ENCODE measurements around the gene ENO3.

ENO3 gene

GRCh38 chr17:4947010-4947410 lies 3.9 kb upstream of the ENO3 start:
- in situ Hi-C loops (cut with HindIII; ENCODE audit: low pct_ligation_motif_present, low pct_unique_long_range_greater_than_20kb, low sequenced_read_pairs), result no loop called here
- DNase-seq, result no peak

- in situ Hi-C loops (cut with HindIII; ENCODE audit: low pct_ligation_motif_present, low pct_unique_long_range_greater_than_20kb, low sequenced_read_pairs), result no loop called here
These were observed 3.3 kb upstream of the ENO3 start for GRCh38 chr17:4947411-4948165.

GRCh38 chr17:4948166-4948930 lies 2.6 kb upstream of the ENO3 start, which contains the start of gene PFN1:
PFN1 (minus strand) TSS chr17:4948530; CDS start chr17:4948394, 136 bp downstream.
- in situ Hi-C loops (cut with HindIII; ENCODE audit: low pct_ligation_motif_present, low pct_unique_long_range_greater_than_20kb, low sequenced_read_pairs), result no loop called here
- peak; percentile 90 for DNase-seq

More at GRCh38 chr17:4947411-4948165, 3.3 kb upstream of the ENO3 start:
- DNase-seq, result peak; percentile 61

GRCh38 chr17:4948931-4949320 lies 2.0 kb upstream of the ENO3 start:
- peak; percentile 93 for DNase-seq
- in situ Hi-C loops (cut with HindIII; ENCODE audit: low pct_ligation_motif_present, low pct_unique_long_range_greater_than_20kb, low sequenced_read_pairs), result no loop called here

- in situ Hi-C loops (cut with HindIII; ENCODE audit: low pct_ligation_motif_present, low pct_unique_long_range_greater_than_20kb, low sequenced_read_pairs), result no loop called here
- peak; percentile 85 for DNase-seq
These were observed 1.4 kb upstream of the ENO3 start for GRCh38 chr17:4949321-4950074.

- DNase-seq, result no peak
- in situ Hi-C loops (cut with HindIII; ENCODE audit: low pct_ligation_motif_present, low pct_unique_long_range_greater_than_20kb, low sequenced_read_pairs), result no loop called here
These were observed 709 bp upstream of the ENO3 start for GRCh38 chr17:4950075-4950745.

- DNase-seq, result no peak
- in situ Hi-C loops (cut with HindIII; ENCODE audit: low pct_ligation_motif_present, low pct_unique_long_range_greater_than_20kb, low sequenced_read_pairs), result no loop called here
These were observed 567 bp downstream of the ENO3 start for GRCh38 chr17:4951486-4951885.

GRCh38 chr17:4953451-4953961 lies 2.6 kb downstream of the ENO3 start:
- peak; percentile 96 for DNase-seq
- in situ Hi-C loops (cut with HindIII; ENCODE audit: low pct_ligation_motif_present, low pct_unique_long_range_greater_than_20kb, low sequenced_read_pairs), result no loop called here

GRCh38 chr17:4955091-4955490 lies 4.2 kb downstream of the ENO3 start:
- in situ Hi-C loops (cut with HindIII; ENCODE audit: low pct_ligation_motif_present, low pct_unique_long_range_greater_than_20kb, low sequenced_read_pairs), result no loop called here
- no peak for DNase-seq

- in situ Hi-C loops (cut with HindIII; ENCODE audit: low pct_ligation_motif_present, low pct_unique_long_range_greater_than_20kb, low sequenced_read_pairs), result no loop called here
- DNase-seq, result no peak
These were observed 5.7 kb downstream of the ENO3 start for GRCh38 chr17:4956493-4957061.

- in situ Hi-C loops (cut with HindIII; ENCODE audit: low pct_ligation_motif_present, low pct_unique_long_range_greater_than_20kb, low sequenced_read_pairs), result no loop called here
- no peak for DNase-seq
These were observed 7.2 kb downstream of the ENO3 start for GRCh38 chr17:4958102-4958501.

GRCh38 chr17:4959261-4959965 lies 8.5 kb downstream of the ENO3 start:
- DNase-seq, result no peak
- in situ Hi-C loops (cut with HindIII; ENCODE audit: low pct_ligation_motif_present, low pct_unique_long_range_greater_than_20kb, low sequenced_read_pairs), result no loop called here

GRCh38 chr17:4960279-4960922 lies 9.5 kb downstream of the ENO3 start:
- DNase-seq, result no peak
- in situ Hi-C loops (cut with HindIII; ENCODE audit: low pct_ligation_motif_present, low pct_unique_long_range_greater_than_20kb, low sequenced_read_pairs), result no loop called here

GRCh38 chr17:4965311-4965986 lies 14.5 kb downstream of the ENO3 start:
- DNase-seq, result no peak
- in situ Hi-C loops (cut with HindIII; ENCODE audit: low pct_ligation_motif_present, low pct_unique_long_range_greater_than_20kb, low sequenced_read_pairs), result no loop called here

- in situ Hi-C loops (cut with HindIII; ENCODE audit: low pct_ligation_motif_present, low pct_unique_long_range_greater_than_20kb, low sequenced_read_pairs), result no loop called here
- peak; percentile 99 for DNase-seq
These were observed 16.1 kb downstream of the ENO3 start for GRCh38 chr17:4966844-4967538.

All from ACHN (cell line).